Measurements from ENCODE around the gene TLX1.

Gene TLX1

GRCh38 chr10:101134299-101135127 lies 3.4 kb downstream of the TLX1 start:
- no peak for DNase-seq

GRCh38 chr10:101135141-101136006 lies 4.3 kb downstream of the TLX1 start:
- DNase-seq = no peak

GRCh38 chr10:101136007-101136707 lies 5.1 kb downstream of the TLX1 start:
- DNase-seq = no peak

GRCh38 chr10:101136708-101137121 lies 5.6 kb downstream of the TLX1 start:
- DNase-seq = no peak

- DNase-seq = no peak
These were observed 6.2 kb downstream of the TLX1 start for GRCh38 chr10:101137271-101137670.

GRCh38 chr10:101138788-101139420 lies 7.8 kb downstream of the TLX1 start:
- no peak for DNase-seq

- DNase-seq = no peak
These were observed 8.4 kb downstream of the TLX1 start for GRCh38 chr10:101139421-101139911.

GRCh38 chr10:101140084-101140949 lies 9.2 kb downstream of the TLX1 start:
- no peak for DNase-seq

GRCh38 chr10:101140950-101141615 lies 10.0 kb downstream of the TLX1 start:
- no peak for DNase-seq

GRCh38 chr10:101141616-101142532 lies 10.8 kb downstream of the TLX1 start:
- DNase-seq = peak; percentile 77

- no peak for DNase-seq
These were observed 11.6 kb downstream of the TLX1 start for GRCh38 chr10:101142533-101143344.

- no peak for DNase-seq
These were observed 12.2 kb downstream of the TLX1 start for GRCh38 chr10:101143345-101143630.

GRCh38 chr10:101144053-101144452 lies 13.0 kb downstream of the TLX1 start:
- no peak for DNase-seq

GRCh38 chr10:101145145-101145544 lies 14.0 kb downstream of the TLX1 start:
- no peak for DNase-seq

GRCh38 chr10:101145750-101146391 lies 14.8 kb downstream of the TLX1 start:
- no peak for DNase-seq

GRCh38 chr10:101146392-101147251 lies 15.5 kb downstream of the TLX1 start:
- no peak for DNase-seq

GRCh38 chr10:101151395-101151794 lies 20.3 kb downstream of the TLX1 start:
- no peak for DNase-seq

- no peak for DNase-seq
These were observed 21.2 kb downstream of the TLX1 start for GRCh38 chr10:101152316-101152715.
